HG03439 (cell line): ENCODE data around the gene KLHDC7B.

Experiments used
- ATAC-seq: cut with Tn5 transposase; IDR thresholded peaks from one replicate; pipeline ENCODE4 v1.9.1; 2021; ENCODE audit warnings: mild to moderate bottlenecking, moderate library complexity; ENCODE audit not compliant: unreplicated experiment

KLHDC7B gene

GRCh38 chr22:50545522-50546325, at the start of gene KLHDC7B:
Gene KLHDC7B (plus strand): TSS chr22:50545899. CDS start chr22:50546244, 345 bp downstream.
- no peak for ATAC-seq

GRCh38 chr22:50497093-50497492, 48.6 kb upstream of the KLHDC7B start:
- no peak for ATAC-seq

GRCh38 chr22:50498322-50498890, 47.3 kb upstream of the KLHDC7B start:
- ATAC-seq: no peak

- ATAC-seq: no peak
Measured at GRCh38 chr22:50500452-50500851, 45.2 kb upstream of the KLHDC7B start.

GRCh38 chr22:50502096-50502495, 43.6 kb upstream of the KLHDC7B start:
- ATAC-seq: no peak

- no peak for ATAC-seq
Measured at GRCh38 chr22:50502628-50503474, 42.8 kb upstream of the KLHDC7B start.

GRCh38 chr22:50503475-50504145, 42.1 kb upstream of the KLHDC7B start:
- ATAC-seq: no peak

- no peak for ATAC-seq
Measured at GRCh38 chr22:50504369-50505211, 41.1 kb upstream of the KLHDC7B start.

GRCh38 chr22:50505276-50505775, 40.4 kb upstream of the KLHDC7B start:
- no peak for ATAC-seq

GRCh38 chr22:50505776-50506610, 39.7 kb upstream of the KLHDC7B start:
- no peak for ATAC-seq

- ATAC-seq: peak; percentile 5
Measured at GRCh38 chr22:50506611-50507420, 38.9 kb upstream of the KLHDC7B start.

GRCh38 chr22:50507421-50507990, 38.2 kb upstream of the KLHDC7B start, which contains the start of gene LMF2:
Gene LMF2 (minus strand): TSS chr22:50507702. CDS start chr22:50507675, 27 bp downstream.
- ATAC-seq: peak; percentile 40

- peak; percentile 75 for ATAC-seq
Measured at GRCh38 chr22:50507991-50508884, 37.5 kb upstream of the KLHDC7B start, which contains the start of gene NCAPH2. Gene NCAPH2 (plus strand): TSS chr22:50508224. CDS start chr22:50508338, 114 bp downstream.

GRCh38 chr22:50508897-50509296, 36.8 kb upstream of the KLHDC7B start:
- ATAC-seq: no peak

- no peak for ATAC-seq
Measured at GRCh38 chr22:50513175-50513574, 32.5 kb upstream of the KLHDC7B start.

- no peak for ATAC-seq
Measured at GRCh38 chr22:50516068-50516467, 29.6 kb upstream of the KLHDC7B start.

- no peak for ATAC-seq
Measured at GRCh38 chr22:50516891-50517290, 28.8 kb upstream of the KLHDC7B start.
